GM13977 (cell line): ENCODE results near the gene TBC1D3B.
"Not testable (repeated sequence)": the region's sequence is repeated elsewhere in the genome, so short reads cannot be mapped to it uniquely, and the experiment has no call there.

Experiments
- DNase-seq: peaks from one replicate; pipeline ENCODE4 v3.0.0; 2012; ENCODE audit warnings: low spot score
- CTCF ChIP-seq: IDR thresholded peaks from 2 replicates; pipeline ENCODE4 v1.5.1; 2012; ENCODE audit warnings: mild to moderate bottlenecking, control low read depth; ENCODE audit not compliant: insufficient read depth; ENCODE audit errors: extremely low read depth, missing control alignments
- in situ Hi-C: fragments of 300-500 bp; cut with MboI; formaldehyde crosslinking; loops from one replicate; pipeline ENCODE4 v1.12.0; 2022; ENCODE audit warnings: low sequenced_read_pairs, low pct_unique_long_range_greater_than_20kb, mixed read lengths, inconsistent platforms; ENCODE audit not compliant: unreplicated experiment

The TBC1D3B gene

DNA sequence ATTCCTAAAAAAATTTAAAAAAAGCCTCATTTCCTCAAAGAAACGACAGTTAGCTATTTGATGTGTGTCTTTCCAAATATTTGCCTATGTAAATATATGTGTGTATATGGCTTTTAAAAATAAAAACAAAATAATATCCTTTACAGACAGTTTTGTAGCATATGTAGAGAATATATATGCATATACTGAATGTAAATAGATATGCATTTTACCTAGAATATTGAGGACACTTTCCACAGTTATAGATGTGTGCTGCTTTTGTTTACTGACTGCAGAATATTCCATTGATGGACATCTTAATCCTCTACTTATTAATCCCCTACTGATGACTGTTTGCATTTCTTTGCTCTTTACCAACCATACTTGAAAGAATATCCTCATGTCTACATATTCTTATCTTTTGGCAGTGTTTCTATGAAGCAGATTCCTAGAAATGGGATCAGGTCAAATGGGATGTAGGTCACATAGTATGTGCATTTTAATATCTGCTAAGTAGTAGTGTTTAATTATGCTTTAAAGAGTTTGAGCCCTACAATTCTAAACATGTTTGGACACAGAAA is 16.9 kb upstream of the TBC1D3B start:
- in situ Hi-C loops = no loop called here
- DNase-seq = no peak
- no peak for TF ChIP-seq CTCF

- DNase-seq, in situ Hi-C loops: not testable (repeated sequence)
Observed at GRCh38 chr17:36190549-36191330, 14.3 kb upstream of the TBC1D3B start.

DNA sequence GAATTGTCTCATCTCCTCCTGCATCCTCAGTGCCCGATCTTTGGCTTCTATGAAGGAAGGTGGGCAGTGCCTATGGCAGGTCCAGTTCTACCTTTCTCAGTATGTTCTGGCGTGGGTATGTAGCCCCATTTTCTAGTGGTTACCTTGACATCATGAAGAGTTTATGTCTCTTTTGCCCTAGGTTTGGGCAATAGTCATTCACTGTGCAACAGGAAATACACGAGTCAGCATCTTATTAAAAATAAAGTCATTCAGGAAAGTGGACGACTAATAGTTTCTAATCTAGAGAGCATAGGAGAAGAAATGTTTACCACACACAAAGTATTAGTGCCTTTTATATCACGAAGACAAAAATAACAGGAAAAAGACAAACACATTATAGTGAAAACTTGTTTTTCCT is 13.6 kb upstream of the TBC1D3B start:
- in situ Hi-C loops, DNase-seq: not testable (repeated sequence)

- in situ Hi-C loops = no loop called here
- DNase-seq = peak; percentile 38
- TF ChIP-seq CTCF = no peak
Observed at GRCh38 chr17:36188891-36189306, 12.5 kb upstream of the TBC1D3B start.

GRCh38 chr17:36187943-36188665 is 11.7 kb upstream of the TBC1D3B start:
- DNase-seq, in situ Hi-C loops: not testable (repeated sequence)

GRCh38 chr17:36186810-36187763 is 10.7 kb upstream of the TBC1D3B start:
- DNase-seq, in situ Hi-C loops: not testable (repeated sequence)

DNA sequence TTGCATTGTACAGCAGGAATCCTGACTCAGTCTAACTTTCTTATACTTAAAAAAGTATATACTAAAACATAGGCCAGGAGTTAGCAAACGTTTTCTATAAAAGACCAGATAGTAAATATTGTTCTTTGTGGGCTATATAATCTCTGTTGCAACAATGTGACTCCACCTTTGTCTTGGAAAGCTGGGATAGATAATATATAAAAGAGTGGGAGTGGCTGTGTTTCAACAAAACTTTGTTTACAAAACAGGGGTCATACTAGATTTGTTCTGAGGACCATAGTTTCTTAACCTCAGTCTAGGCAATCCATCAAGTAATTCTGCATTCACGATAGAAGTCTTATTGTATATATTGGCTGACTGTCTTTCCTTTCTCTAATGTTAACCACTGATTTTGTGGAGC is 9.0 kb upstream of the TBC1D3B start:
- DNase-seq = no peak
- no peak for TF ChIP-seq CTCF
- in situ Hi-C loops = no loop called here

- in situ Hi-C loops = no loop called here
- DNase-seq = no peak
- TF ChIP-seq CTCF = no peak
Observed at GRCh38 chr17:36184023-36184765, 7.8 kb upstream of the TBC1D3B start.
